Progenitor cell of endocrine pancreas (in vitro differentiated cells): ENCODE results near the gene AGPS. TPM values are rescaled to one million over a fixed set of nuclear protein-coding genes. Genes with fewer than 3 reads are reported as not detected.

Source experiments
- DNase-seq: peaks from one replicate; pipeline ENCODE4 v3.0.0; 2021; ENCODE audit warnings: low spot score; ENCODE audit not compliant: unreplicated experiment
- H3K27ac Mint-ChIP-seq: 2 replicates; pipeline ENCODE4 v1.8.0; 2021; ENCODE audit warnings: mild to moderate bottlenecking, moderate library complexity, mixed read lengths
- H3K27me3 Mint-ChIP-seq: 2 replicates; pipeline ENCODE4 v1.8.0; 2021; ENCODE audit warnings: mixed read lengths
- H3K36me3 Mint-ChIP-seq: 2 replicates; pipeline ENCODE4 v1.8.0; 2022; ENCODE audit warnings: mixed read lengths; ENCODE audit not compliant: insufficient read depth
- H3K4me1 Mint-ChIP-seq: 2 replicates; pipeline ENCODE4 v1.8.0; 2021; ENCODE audit warnings: low read depth, mixed read lengths
- H3K4me3 Mint-ChIP-seq: 2 replicates; pipeline ENCODE4 v1.8.0; 2021; ENCODE audit warnings: low read depth, mild to moderate bottlenecking, moderate library complexity, mixed read lengths
- H3K9me3 Mint-ChIP-seq: 2 replicates; pipeline ENCODE4 v1.8.0; 2021; ENCODE audit warnings: low read depth, mixed read lengths
- total RNA-seq: library from RNA; stranded (reverse); gene quantifications from 2 replicates; pipeline ENCODE4 v1.2.1, GENCODE V29; 2021
- TF ChIP-seq, protein P1 (sequence below): fragments of 200-600 bp; sonication (generic); IDR thresholded peaks from one replicate; pipeline ENCODE4 v1.5.0; 2021; ENCODE audit warnings: antibody characterized with exemption, mild to moderate bottlenecking; ENCODE audit not compliant: unreplicated experiment

The AGPS gene
- total RNA-seq, 1 donor from 2014 or later: 69.2 TPM

GRCh38 chr2:177397481-177398289 lies 5.1 kb downstream of the AGPS start:
- H3K4me1 Mint-ChIP-seq: peaks cover 39% of the 10 kb centered on the region

DNA sequence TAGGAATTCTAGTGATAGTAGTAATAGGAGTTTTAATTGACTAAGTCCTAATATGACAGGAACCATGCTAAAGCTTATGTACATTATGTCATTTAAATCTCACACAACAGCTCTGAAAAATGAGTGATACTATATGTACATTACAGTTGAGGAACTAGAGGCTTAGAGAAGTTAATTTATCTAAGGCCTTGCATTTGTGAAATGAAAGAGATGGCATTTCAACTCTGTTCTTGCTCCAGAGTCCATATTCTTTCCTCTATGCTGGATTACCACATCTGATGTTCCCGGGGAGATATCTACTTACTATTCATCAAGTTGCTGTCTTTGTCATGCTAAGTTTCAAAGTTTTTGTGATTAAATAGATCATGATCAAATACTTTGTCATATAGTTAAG lies 5.7 kb downstream of the AGPS start:
- Mint-ChIP-seq H3K4me3 (no peak overlapping the region), H3K36me3 (peaks cover 3% of the 10 kb centered on the region), H3K27me3 (no peaks in the 10 kb centered on the region), H3K9me3 (no peaks in the 10 kb centered on the region), H3K27ac (no peak overlapping the region), H3K4me1 (peaks cover 36% of the 10 kb centered on the region)
- DNase-seq: no peak
- TF ChIP-seq, protein P1, sequence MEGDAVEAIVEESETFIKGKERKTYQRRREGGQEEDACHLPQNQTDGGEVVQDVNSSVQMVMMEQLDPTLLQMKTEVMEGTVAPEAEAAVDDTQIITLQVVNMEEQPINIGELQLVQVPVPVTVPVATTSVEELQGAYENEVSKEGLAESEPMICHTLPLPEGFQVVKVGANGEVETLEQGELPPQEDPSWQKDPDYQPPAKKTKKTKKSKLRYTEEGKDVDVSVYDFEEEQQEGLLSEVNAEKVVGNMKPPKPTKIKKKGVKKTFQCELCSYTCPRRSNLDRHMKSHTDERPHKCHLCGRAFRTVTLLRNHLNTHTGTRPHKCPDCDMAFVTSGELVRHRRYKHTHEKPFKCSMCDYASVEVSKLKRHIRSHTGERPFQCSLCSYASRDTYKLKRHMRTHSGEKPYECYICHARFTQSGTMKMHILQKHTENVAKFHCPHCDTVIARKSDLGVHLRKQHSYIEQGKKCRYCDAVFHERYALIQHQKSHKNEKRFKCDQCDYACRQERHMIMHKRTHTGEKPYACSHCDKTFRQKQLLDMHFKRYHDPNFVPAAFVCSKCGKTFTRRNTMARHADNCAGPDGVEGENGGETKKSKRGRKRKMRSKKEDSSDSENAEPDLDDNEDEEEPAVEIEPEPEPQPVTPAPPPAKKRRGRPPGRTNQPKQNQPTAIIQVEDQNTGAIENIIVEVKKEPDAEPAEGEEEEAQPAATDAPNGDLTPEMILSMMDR: no peak

More at GRCh38 chr2:177397481-177398289, 5.1 kb downstream of the AGPS start:
- Mint-ChIP-seq H3K9me3 (no peaks in the 10 kb centered on the region), H3K27me3 (no peaks in the 10 kb centered on the region), H3K36me3 (peaks cover 3% of the 10 kb centered on the region), H3K27ac (no peak overlapping the region), H3K4me3 (no peak overlapping the region)
- DNase-seq: no peak
- TF ChIP-seq, protein P1: no peak

DNA sequence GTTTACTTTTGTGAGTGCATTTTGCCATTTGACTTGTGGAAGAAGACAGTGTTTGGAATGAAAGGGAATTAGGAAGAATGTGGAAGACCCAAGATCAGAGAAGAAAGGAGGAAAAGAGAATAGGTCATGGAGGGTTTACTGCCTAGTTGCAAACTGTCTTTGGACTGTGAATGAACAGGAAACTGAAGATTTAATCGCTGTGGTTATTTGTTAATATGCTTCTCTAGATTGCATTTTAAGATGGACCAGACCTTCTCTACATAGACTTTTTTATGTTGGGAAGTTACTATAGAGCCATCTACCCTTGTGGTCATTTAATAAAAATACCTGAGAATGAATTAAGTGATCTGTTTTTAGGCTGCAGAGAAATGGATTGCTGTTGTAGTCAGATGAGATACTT lies 6.2 kb downstream of the AGPS start:
- H3K4me3 Mint-ChIP-seq: no peak overlapping the region
- H3K9me3 Mint-ChIP-seq: no peaks in the 10 kb centered on the region
- TF ChIP-seq, protein P1: no peak
- peaks cover 3% of the 10 kb centered on the region for H3K36me3 Mint-ChIP-seq
- DNase-seq: no peak
- H3K27ac Mint-ChIP-seq: no peak overlapping the region
- H3K27me3 Mint-ChIP-seq: no peaks in the 10 kb centered on the region
- H3K4me1 Mint-ChIP-seq: peaks cover 31% of the 10 kb centered on the region

DNA sequence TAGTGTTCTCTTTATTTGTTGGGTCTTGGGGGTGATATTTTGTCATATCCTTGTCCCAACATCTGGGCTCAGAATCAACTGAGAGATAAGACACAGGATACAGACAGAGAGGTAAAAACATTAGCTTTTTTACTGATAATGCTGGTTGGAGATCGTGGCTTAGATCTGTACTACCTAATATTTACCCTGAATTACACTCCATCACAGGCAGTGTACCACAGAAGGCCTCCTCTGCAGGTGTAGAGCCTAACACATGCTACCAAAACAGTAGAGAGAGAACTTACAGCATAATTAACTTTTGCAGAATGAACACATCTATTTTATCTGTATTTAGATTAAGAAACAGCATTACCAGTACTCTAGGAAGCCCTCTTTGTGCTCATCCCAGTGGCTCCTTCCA lies 6.8 kb downstream of the AGPS start:
- Mint-ChIP-seq H3K4me1 (peaks cover 30% of the 10 kb centered on the region), H3K27ac (no peak overlapping the region), H3K36me3 (peaks cover 3% of the 10 kb centered on the region), H3K4me3 (no peak overlapping the region), H3K27me3 (no peaks in the 10 kb centered on the region), H3K9me3 (no peaks in the 10 kb centered on the region)
- TF ChIP-seq, protein P1: no peak
- DNase-seq: no peak

GRCh38 chr2:177400337-177400923 lies 7.9 kb downstream of the AGPS start:
- no peak overlapping the region for H3K4me3 Mint-ChIP-seq
- TF ChIP-seq, protein P1: no peak
- no peaks in the 10 kb centered on the region for H3K27me3 Mint-ChIP-seq
- peaks cover 3% of the 10 kb centered on the region for H3K36me3 Mint-ChIP-seq
- H3K4me1 Mint-ChIP-seq: peaks cover 36% of the 10 kb centered on the region
- no peaks in the 10 kb centered on the region for H3K9me3 Mint-ChIP-seq
- no peak for DNase-seq
- H3K27ac Mint-ChIP-seq: no peak overlapping the region
